DND-41 (cell line): ENCODE data around the gene SLC15A1.

Experiments used
- CTCF ChIP-seq: IDR thresholded peaks from 2 replicates; pipeline ENCODE4 v1.5.1; 2012; ENCODE audit warnings: borderline replicate concordance, low read length, moderate library complexity, mild to moderate bottlenecking; ENCODE audit not compliant: poor library complexity, severe bottlenecking; ENCODE audit errors: extremely low read depth
- EZH2 ChIP-seq: IDR thresholded peaks from 3 replicates; pipeline ENCODE4 v1.6.1; 2012; ENCODE audit warnings: borderline replicate concordance, low read depth, mild to moderate bottlenecking, moderate library complexity, low read length, inconsistent platforms; ENCODE audit not compliant: severe bottlenecking

GRCh38 chr13:98781905-98782304 lies 29.4 kb upstream of the SLC15A1 start:
- no peak for TF ChIP-seq CTCF
- TF ChIP-seq EZH2: no peak
